ENCODE measurements around the gene TMEM91. TPM values are rescaled to one million over a fixed set of nuclear protein-coding genes. Genes with fewer than 3 reads are reported as not detected.

The TMEM91 gene
- total and polyA plus RNA-seq, 2 of the 8 experiments (the other 6 are each of a cell fraction or from before 2014, with no cell fraction given), result 5.3 to 7.4 TPM

GRCh38 chr19:41397086-41398049, 21.0 kb downstream of the TMEM91 start, which contains the start of the genes BCKDHA and EXOSC5:
Gene BCKDHA, plus strand, starts transcription at chr19:41397818. Its CDS starts 10 bp downstream, at chr19:41397828.
Gene EXOSC5, minus strand, starts transcription at chr19:41397359. Its CDS starts 31 bp downstream, at chr19:41397328.
- Histone ChIP-seq H2BK15ac (ENCODE audit: low read length) (no peak within 1 kb of the TSS), H3K18ac (ENCODE audit: extremely low read depth, low read length) (peak within 1 kb of the TSS; percentile 73; the same call in 1 of the 2 replicates), H3K14ac (ENCODE audit: insufficient read length) (no peak within 1 kb of the TSS), H3K36me3 (ENCODE audit: control insufficient read depth in 2 of 4, insufficient read depth in 4 of 4, low read length in 3 of 4) (no peaks in the 10 kb centered on the region), H3K9me3 (ENCODE audit: insufficient read depth in 2 of 2, low read depth in 1 of 2, low read length in 1 of 2) (no peaks in the 10 kb centered on the region), H4K5ac (ENCODE audit: insufficient read length, low read depth, low read length) (no peak within 1 kb of the TSS), H3K4ac (replicated peaks; ENCODE audit: insufficient read length, low read depth, low read length) (peak within 1 kb of the TSS; percentile 17), H3K9ac (replicated peaks in 1 of 4; ENCODE audit: extremely low read depth in 1 of 4, low read depth in 3 of 4, low read length in 3 of 4) (peak within 1 kb of the TSS; percentile 84 to 96 (median 89)), H3K4me3 (ENCODE audit: extremely low read depth in 1 of 4, insufficient read depth in 2 of 4, low read depth in 3 of 4, low read length in 4 of 4) (peak within 1 kb of the TSS; percentile 85 to 99 (median 98)), H4K91ac (replicated peaks; ENCODE audit: insufficient read length, low read length) (no peak within 1 kb of the TSS), H2BK5ac (ENCODE audit: low read depth, low read length) (peak within 1 kb of the TSS; percentile 95), H3K79me1 (ENCODE audit: low read depth, low read length) (peaks cover 10% of the 10 kb centered on the region; the same call in 1 of the 2 replicates), H3K79me2 (ENCODE audit: control insufficient read depth in 1 of 2, insufficient read depth in 2 of 2, low read length in 2 of 2) (peaks cover 0 to 33% of the 10 kb centered on the region in 2 experiments; a peak in 2 of 4 replicates), H4K8ac (ENCODE audit: extremely low read depth, insufficient read depth, low read length) (no peak within 1 kb of the TSS), H2BK12ac (ENCODE audit: low read depth, low read length) (no peak within 1 kb of the TSS), H4K20me1 (replicated peaks in 1 of 2; ENCODE audit: control insufficient read depth in 1 of 2, insufficient read depth in 2 of 2, low read length in 2 of 2) (no peaks in the 10 kb centered on the region), H3K23ac (ENCODE audit: insufficient read length) (no peak within 1 kb of the TSS), H2AK5ac (ENCODE audit: low read depth, low read length) (no peak within 1 kb of the TSS; the same call in 1 of the 2 replicates), H3K4me1 (replicated peaks in 1 of 4; ENCODE audit: control insufficient read depth in 3 of 4, insufficient read depth in 4 of 4, low read length in 3 of 4) (peaks cover 0 to 5% (median 0%) of the 10 kb centered on the region in 4 experiments; a peak in 5 of 7 replicates), H3K4me2 (ENCODE audit: insufficient read depth in 1 of 2, low read depth in 2 of 2, low read length in 2 of 2) (peak within 1 kb of the TSS; percentile 90 to 92), H2AFZ (ENCODE audit: low read length) (peak within 1 kb of the TSS; percentile 82), H3K56ac (replicated peaks; ENCODE audit: insufficient read length, low read depth, low read length) (no peak within 1 kb of the TSS), H2BK120ac (replicated peaks; ENCODE audit: low read depth, low read length) (no peak within 1 kb of the TSS), H3K27ac (ENCODE audit: low read depth, low read length) (peak within 1 kb of the TSS; percentile 96), H3K23me2 (ENCODE audit: low read depth, low read length) (peaks cover 4% of the 10 kb centered on the region), H2BK20ac (ENCODE audit: low read length) (no peak within 1 kb of the TSS), H3K27me3 (replicated peaks in 1 of 4; ENCODE audit: control insufficient read depth in 3 of 4, extremely low read depth in 1 of 4, insufficient read depth in 3 of 4, low read length in 3 of 4) (no peaks in the 10 kb centered on the region)
- peak; percentile 96 to 98 for DNase-seq (ENCODE audit: low read depth in 1 of 2, low spot score in 2 of 2)
- WGBS, 2 experiments (ENCODE audit: extremely low coverage in 1 of 2, insufficient coverage in 1 of 2, insufficient read length in 1 of 2, insufficient replicate concordance in 2 of 2, low coverage in 1 of 2, low lambda C conversion rate in 2 of 2, missing lambda C conversion rate in 1 of 2), result 2% methylated on average over 50 of the region's 50 CpGs; no CpG with 5 or more reads in 1 of the 2 experiments
- peak; percentile 52 for FAIRE-seq
- ChIA-PET POLR2A (ENCODE audit: partially characterized antibody) (interaction anchor here (1.1 to 2.5 kb wide), 4 partner anchors 11 to 42 kb away, joined by 3 to 10 read pairs (median 8); partner anchors contain the start of genes B3GNT8 and DMAC2), CTCF (ENCODE audit: partially characterized antibody) (no interaction called here)
- TF ChIP-seq RNF2 (IDR thresholded peaks at IDR 0.05; ENCODE audit: borderline replicate concordance, low read depth, low read length, missing control alignments, poor library complexity, severe bottlenecking), result no peak
- TF ChIP-seq POLR2AphosphoS5 (IDR thresholded peaks at IDR 0.05; ENCODE audit: low read depth, low read length), result peak; percentile 83; the same call in 1 of the 2 replicates
- TF ChIP-seq SUZ12 (IDR thresholded peaks at IDR 0.05; ENCODE audit: low read length), result no peak
- TF ChIP-seq CTCF (IDR thresholded peaks at IDR 0.05; ENCODE audit: control extremely low read depth in 1 of 3, insufficient read depth in 1 of 3, low read depth in 1 of 3, low read length in 3 of 3), result no peak
- TF ChIP-seq CREB1 (IDR thresholded peaks at IDR 0.05), result peak; percentile 33; the same call in 1 of the 2 replicates
- TF ChIP-seq SRF (IDR thresholded peaks at IDR 0.05; ENCODE audit: low read depth, low read length), result no peak
- peak; percentile 100 for TF ChIP-seq MAX (IDR thresholded peaks at IDR 0.05)
- TF ChIP-seq CEBPB (IDR thresholded peaks at IDR 0.05; ENCODE audit: low read depth, low read length), result 0 out of 2 replicates have a peak, but pooled peaks have one; percentile 1

All from H1 (cell line).